ENCODE measurements around the gene MAP2K4.

The MAP2K4 gene

DNA sequence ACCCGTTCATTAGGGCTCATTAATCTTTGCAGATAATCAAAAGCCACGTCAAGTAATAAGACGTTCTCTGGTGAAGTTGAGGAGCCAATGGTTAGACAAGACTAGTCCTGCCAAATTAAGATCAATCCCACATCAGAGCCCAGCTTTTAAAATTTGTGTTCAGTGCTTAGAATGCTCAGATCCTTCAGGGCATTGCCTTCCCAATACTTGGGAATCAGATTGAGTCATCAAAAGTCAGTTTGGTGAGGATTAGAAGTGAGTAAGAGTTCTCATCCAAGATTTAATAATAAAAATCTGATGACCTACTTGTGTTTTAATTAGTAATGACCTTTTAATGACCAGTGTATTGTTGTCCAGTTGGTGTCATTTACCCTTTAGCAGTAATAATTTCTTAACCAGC is 19.8 kb downstream of the MAP2K4 start:
- no peak for DNase-seq

DNA sequence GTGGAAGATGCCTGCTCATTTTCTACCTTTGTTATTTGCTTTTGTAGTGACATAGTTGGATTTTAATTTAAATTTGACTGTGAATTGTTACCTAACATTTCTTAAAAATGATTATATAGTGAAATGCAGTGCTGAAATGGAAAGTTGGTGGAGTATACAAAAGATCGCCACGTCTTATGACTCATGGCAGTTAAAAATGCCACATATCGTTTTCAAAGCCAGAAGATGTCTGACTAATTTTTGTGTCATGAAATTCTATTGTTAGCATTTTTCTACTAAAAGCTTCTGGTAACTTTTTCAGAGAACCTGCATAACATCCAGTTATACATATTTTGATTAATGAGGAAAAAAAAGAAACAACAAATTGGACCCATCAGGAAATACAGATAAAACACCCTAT is 20.6 kb downstream of the MAP2K4 start:
- no peak for DNase-seq

DNA sequence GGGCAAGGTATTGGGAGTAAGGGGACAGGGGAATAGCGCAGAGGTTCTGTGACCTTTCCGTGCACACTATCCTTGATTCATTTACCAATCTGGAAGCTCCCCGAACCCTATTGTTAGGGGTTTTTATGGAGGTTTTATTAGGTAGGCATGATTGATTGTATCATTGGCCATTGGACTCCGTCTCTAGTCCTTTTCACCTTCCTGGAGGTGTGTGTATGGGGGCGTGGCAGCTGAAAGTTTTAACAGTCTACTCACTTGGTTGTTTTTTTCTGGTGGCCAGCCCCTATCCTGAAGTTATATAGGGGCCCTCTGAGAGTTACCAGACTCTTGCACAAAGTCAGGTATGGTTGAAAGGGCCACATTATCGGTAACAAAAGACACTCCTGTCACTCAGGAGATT is 23.0 kb downstream of the MAP2K4 start:
- DNase-seq, result no peak

DNA sequence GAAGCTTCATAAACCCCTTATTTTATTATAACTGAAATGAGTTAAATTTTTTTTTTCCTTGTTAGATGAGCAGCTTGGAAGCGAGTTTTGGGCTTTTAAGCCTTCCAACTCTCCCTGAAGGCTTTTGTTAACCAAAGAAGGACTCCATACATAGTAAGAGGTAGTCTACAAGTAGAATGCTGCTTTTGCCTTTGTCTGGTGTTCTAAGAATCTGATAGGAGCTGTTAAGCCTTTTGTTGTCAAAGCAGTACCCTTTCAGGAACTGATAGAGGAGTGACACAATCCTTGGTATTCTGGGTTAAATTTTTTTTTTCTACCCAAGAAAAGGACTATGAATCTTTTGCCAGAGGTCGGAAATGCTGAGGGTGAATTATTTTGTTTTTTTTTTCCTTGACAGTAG is 26.1 kb downstream of the MAP2K4 start:
- DNase-seq, result no peak

DNA sequence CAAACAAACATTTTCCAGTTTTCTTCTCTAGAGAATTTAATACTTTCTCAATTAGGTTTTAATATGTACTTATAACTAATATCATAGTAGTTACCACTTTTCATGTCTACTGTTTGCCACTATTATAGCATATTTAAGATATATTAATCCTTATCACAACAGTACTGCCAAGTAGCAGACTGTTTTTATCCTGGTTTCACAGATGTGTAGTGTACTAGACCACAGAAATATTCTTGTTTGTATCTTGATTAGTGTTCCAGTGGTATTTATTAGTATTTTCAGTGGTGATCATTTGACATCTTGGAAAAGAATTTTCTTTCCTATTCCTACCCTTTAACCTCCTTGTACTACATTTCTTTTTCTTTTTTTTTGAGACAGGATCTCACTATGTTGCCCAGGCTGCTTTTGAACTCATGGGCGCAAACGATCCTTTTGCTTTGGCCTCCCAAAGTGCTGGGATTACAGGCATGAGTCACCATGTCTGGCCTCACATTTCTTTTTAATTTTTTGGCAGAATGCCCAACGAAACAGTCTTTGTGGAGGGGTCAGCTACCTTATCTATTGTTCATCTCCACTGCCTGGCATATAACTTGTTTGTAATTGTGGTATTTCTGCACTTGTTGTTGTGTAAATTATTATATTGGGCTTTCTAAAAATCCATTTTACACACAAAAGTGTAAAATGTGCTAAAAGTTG is 27.2 kb downstream of the MAP2K4 start:
- no peak for DNase-seq

DNA sequence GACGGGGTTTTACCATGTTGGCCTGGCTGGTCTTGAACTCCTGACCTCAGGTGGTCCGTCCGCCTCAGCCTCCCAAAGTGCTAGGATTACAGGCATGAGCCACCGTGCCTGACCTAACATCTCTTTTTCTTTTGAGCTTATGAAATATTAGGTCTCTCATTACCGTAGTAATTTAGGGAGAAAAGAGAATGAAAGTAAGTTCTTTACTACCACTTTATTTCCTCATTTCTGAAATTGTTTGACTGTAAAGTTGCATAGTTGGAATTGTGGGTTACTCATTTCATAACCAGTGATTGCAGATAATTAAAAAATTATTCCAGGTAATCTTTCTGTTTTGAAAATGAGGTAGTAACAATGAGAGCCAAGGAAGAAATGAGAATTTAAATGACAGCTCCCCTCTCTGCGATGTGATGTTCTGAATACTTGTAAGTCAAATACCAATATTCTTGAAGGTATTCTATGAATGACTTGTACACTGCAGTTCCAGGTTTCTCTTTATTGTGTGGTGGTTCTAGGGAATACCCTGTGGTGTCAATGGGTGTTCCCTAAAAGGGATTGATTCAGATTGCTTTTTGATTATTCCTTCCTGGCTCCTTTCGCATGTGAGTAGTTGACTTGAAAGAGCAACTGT is 28.3 kb downstream of the MAP2K4 start:
- DNase-seq, result no peak

DNA sequence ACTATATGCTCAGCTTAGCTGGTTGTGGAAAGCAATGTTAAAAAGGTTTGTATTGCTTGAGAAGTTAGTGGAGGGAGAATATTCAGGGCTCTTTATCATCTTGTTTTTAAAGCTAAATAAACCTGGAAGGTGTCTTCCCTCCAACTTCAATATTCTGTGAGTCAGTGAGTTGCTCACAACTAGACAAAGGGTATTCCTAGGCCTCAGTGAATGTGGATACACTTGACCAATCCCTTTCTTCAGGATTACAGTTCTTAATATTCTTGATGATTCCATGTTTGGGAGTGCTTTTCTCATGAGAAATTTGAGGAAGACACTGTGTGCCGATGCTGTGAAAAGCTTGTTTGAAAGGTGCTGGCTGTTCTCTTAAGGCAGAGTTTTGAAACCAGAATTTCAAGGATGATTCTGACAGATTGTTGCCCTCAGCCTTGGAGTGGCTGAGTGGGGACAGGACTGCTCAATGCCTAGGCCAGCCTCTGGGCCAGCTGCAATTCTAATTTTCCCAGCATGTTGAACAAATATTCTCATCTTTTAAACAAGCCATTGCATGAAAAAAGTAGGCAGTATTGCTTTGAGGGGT is 30.1 kb downstream of the MAP2K4 start:
- DNase-seq, result no peak

DNA sequence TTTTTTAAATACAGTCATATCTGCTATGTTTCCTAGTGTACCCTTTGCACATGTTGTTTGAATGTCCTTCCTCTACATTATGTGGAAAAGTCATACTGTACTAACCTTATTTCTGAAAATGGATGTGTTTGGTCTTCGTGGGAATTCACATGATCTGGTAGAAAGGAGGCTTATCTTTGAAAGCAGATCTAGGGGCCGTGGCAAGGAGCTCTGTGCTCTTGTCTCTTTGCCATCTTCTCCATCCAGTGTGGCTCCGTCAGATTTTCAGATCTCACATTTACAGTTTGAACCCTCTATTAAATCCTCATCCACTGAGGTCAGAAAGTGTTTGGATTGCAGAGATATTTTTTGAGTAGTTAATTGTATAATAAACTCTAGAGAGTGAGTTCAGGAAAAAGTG is 32.9 kb downstream of the MAP2K4 start:
- no peak for DNase-seq

DNA sequence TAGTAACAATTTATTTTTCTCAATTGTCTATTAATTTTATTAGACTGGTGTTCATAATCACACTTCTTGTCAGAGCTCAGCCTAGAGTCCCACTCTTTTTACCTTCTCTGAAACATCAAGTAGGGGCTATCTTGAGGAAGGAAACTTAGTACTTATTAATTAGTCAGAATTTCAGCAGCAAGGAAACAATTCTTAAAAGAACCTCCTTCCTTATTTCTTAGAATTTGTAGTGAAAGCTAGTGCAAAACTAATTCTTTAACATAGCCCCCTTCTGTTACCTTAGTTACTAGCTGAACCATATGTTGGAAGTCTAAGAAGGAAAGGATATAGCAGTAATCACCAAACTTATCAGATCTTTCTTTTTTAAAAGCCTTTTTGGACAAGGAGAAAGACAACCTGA is 35.2 kb downstream of the MAP2K4 start:
- no peak for DNase-seq

DNA sequence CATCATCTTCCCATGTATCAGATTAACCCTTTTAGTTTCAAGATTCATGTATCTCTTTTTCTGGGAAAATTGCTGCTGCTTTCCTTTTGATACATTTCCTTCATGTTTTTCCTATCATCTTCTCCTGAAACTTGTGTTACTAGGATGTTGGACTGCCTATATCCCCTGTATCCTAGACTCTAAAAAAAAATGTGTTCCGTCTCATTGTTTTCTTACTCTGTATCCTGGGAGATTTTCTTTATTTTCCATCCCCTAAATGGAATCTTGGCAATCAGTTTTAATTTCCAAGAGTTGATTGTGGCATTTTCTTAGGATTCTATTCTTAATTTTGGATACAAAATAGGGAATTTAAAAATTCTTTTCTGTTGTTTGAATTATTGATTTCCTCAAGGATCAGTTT is 36.8 kb downstream of the MAP2K4 start:
- DNase-seq, result no peak

DNA sequence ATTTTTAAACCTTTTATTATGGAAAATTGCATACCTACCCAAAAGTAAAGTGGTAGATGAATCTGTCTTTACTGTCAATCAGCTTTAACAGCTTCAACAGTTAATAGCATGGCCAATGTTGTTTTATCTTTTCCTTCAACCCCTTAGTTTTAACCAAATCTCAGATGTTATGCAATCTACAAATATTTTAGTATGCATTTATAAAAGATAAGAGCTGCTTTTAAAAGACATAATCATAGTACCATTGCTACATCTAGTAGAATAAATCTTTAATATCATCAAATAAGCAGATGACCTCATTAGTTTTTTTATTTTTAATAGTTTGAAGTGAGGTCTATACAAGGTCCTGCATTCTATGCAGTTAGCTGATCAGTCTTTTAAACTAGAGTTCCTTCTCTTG is 37.9 kb downstream of the MAP2K4 start:
- no peak for DNase-seq

DNA sequence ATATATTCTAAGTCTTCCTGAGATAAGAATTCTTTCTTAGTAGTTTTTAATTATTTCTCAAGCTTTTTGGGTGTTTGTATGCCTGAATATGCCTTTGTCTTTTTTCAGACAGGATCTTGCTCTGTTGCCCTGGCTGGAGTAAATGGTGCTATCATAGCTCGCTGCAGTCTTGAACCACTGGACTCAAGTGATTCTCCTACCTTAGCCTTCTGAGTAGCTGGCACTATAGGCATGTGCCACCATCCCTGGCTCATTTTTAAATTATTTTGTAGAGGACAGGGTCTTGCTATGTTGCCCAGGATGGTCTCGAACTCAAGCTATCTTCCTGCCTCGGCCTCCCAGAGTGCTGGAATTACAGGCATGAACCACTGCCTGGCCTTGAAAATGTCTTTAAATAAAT is 41.6 kb downstream of the MAP2K4 start:
- DNase-seq, result no peak

DNA sequence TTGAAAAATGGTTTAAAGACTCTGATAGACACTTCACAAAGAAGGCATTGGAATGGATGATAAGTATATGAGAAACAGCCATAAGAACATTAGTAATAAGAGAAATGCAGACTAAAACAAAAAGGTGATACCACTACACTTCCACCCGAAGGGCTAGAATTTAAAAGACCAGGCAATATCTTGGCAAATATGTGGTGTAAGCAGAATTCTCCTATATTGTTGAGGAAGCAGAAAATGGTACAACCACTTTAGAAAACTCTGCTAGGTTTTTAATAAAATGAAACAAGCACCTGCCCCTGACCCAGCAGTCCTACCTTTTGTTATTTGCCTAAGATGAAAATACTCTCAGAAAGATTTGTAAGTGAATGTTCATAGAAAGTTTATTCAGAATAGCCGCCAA is 43.7 kb downstream of the MAP2K4 start:
- DNase-seq, result no peak

DNA sequence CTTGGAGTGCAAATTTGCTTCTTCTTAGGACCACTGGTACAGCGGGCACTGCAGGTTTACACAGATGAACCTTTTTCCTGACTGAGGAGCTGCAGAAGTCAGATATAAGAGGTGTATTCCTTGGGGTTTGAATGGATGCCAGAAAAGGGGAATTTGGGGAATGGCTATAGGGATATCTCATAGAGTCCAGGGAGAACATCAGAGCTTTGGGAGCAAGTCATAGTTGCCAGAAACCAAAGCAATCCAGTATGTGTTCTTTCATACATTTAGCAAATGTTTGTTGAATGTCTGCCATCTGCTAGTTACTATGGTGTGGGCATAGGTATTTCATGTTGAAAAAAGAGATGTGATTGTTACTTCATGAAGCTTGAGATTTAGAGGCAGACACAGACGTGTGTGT is 46.8 kb downstream of the MAP2K4 start:
- DNase-seq, result no peak

DNA sequence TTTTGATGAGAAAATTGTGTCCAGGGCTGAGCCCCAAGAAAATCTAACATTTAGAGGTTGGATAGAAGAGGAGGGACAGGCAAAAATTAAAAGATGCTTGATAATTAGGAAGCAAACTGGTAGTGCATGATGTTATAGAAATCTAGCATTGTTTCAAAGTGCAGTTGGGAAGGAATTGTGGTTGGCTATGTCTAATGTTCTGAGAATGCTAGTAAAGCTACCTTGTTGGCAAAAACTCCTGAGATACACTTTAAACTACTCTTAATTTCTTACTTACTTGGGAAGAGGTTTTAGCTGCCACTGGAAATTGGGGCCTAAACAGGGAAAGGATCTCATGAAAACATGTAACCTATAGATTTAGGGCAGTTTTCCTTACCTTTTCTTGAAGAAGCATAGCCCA is 48.3 kb downstream of the MAP2K4 start:
- no peak for DNase-seq

DNA sequence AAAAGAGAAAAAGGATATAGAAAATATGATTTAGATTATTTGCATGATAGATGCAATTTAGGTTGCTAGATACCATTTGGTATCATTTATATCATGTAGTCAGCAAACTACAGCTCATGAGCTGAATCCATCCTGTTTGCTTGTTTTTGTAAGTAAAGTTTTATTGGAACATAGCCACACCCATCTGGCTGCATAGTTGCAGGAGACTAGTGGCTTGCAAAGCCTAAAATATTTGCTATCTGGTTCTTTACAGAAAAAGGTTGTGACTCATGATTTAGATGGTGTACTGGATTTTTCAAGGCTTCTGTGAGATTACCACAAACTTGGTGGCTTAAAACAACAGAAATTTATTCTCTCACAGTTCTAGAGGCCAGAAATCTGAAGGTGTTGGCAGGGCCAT is 49.9 kb downstream of the MAP2K4 start:
- DNase-seq, result no peak

DNA sequence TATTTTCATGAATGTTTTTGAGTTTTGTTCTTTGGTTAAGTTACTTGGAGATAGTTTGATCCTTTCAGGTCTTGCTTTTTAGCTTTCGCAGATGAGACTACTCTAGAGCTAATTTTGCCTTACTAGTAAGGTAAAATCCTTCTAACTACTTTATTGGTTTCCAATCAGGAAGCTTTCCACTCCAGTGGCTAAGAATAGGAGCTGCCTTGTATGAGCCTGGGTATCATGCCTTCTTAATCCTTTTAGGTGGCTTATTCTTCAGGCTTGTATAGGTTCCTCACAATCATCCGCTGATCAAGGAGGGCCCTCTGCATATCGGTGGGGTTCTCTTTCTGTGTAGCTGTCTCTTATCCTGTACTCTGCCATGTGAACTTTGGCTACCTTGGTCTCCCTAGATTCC is 53.7 kb downstream of the MAP2K4 start:
- no peak for DNase-seq

DNA sequence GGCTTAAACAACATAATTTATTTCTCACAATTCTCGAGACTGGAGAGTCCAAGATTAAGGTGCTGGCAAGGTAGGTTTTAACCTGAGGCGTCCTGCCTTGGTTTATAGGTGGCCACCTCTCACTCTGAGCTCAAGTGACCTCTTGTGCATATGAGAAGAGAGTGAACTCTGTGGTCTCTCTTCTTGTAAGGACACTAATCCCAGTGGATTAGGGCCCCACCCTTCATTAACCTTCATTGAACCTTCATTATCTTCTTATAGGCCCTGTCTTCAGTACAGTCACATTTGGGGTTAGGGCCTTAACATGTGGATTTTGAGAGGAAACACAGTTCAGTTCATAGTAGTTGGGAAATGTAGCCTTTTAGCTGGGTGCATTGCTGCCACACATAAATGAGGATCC is 57.1 kb downstream of the MAP2K4 start:
- DNase-seq, result no peak

DNA sequence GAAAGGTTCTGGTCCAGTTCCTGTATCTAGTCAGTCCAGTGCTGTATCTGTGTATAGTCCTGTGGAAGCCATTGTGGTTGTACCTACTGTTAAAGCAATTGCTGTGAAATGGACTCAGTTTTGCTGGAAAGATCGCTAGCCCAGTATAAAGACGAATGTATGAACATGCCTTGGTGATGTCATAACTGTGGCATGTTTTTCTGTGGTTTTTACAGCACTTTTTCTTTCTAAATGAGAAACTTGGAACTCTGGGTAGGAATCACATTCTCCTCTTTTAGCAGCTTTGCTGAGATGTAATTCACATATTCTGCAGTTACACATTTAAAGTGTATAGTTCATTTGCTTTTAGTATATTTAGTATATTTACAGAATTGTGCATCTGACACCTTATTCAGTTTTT is 58.1 kb downstream of the MAP2K4 start:
- no peak for DNase-seq

DNA sequence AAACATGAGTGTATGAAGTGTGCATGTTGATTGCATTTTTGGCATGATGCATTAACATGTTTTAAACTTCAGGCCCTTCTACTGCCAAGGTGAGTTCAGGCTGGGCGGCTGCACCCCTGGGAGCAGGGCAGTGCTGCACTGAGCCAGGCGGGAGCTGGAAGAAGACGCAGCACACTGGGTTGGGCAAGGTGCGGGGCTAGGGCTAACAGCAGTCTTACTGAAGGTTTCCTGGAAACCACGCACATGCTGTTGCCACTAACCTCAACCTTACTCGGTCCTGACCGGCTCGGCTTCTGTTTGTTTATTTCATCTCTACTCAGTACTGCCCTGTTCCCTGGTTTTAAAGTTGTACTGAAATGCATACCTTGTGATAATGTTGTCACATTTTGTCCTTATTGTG is 61.0 kb downstream of the MAP2K4 start:
- no peak for DNase-seq

DNA sequence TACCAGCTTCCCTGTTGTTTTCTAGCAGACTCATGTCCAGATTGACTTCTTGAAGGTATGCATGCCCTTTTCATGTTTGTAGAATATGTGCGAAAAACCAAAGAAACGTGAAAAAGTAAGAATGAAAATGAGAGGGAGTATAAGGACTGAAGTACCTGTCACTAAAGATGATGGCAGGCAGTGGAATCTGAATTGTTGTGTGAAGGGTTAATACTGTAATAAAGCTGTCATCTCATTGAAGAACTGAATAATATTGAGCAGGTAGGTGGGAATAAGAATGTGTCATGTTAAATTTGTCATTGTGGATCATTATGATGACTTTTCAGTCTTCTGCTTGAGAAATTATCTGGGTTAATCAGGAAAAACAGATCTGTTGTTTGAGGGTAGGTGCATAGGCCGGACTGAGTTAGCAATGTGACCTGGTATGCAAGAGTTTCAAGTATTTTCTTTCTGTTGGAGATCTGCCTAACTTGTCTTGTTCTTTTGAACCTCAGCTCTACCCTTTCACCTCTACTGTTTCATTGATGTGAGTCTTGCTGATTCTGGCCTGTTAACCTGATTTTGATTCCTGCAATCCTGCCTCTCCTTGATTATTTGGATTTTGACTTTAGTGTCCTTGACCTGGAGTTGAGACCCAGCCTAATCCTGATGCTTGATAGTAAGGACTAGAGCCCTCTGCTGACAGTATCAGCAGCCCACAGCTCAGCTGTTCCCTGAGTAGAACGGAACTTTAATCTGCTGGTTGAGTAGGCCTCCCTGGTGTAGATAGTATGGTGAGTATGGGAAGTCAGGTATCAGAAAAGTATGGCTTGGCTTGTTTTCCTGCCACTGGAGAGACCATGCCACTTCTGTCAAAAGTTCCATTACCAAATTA is 64.6 kb downstream of the MAP2K4 start:
- no peak for DNase-seq

DNA sequence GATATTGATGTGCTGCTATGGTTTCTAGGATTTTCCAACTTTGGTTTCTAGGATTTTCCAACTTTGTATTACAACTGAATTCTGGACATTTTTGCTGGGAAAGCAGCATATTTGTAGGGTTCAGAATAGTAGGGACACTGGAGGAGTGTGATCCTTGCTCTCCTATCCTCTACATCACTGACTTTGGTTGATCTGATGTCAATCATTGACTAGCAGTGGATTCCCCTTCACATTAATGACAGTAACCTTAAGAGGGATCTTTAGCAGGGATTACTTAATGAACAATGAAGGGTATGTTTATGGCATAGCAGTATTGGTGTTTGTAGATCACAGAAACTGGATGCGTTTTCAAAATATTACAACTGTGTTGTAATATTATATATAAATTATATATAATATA is 67.4 kb downstream of the MAP2K4 start:
- no peak for DNase-seq

DNA sequence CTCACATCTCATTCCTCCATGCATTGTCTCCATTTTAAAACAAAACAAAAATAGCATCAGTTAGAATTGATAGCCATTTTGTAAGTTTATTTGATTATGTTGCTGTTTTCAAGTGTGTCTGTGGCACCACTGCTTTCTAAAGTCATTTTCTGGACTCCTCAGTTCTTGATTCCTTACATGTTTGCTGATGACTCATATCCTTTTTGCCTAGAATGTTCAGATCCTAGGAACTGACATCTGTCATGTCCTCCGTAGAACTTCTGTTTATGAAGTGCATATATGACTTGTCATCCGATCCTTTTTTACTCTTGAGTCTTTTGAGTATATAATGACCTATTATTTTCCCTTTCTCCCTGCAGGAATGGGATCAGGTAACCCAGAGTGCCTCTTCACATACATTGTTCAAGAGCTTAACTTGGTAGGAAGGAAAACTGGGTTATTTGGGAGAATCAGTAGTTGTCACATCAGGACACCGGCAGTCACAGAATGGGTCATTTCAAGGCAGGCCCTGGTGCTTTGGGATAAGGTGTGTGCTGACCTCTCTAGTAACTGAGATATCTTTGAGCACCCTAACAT is 69.2 kb downstream of the MAP2K4 start:
- DNase-seq, result no peak

Measured in T1000 (cell line).